HepG2 (cell line): ENCODE data around the gene INHA. TPM values are rescaled to one million over a fixed set of nuclear protein-coding genes. Genes with fewer than 3 reads are reported as not detected.

Source experiments
- ARID5B ChIP-seq: IDR thresholded peaks from 2 replicates; pipeline ENCODE4 v1.4.0; 2020; ENCODE audit warnings: mild to moderate bottlenecking, missing genetic modification reagents
- CC2D1A ChIP-seq: sonication (generic); formaldehyde crosslinking; IDR thresholded peaks from 2 replicates; pipeline ENCODE4 v1.8.1; 2023; ENCODE audit warnings: mild to moderate bottlenecking, missing genetic modification reagents
- CCDC6 ChIP-seq: sonication (generic); formaldehyde crosslinking; IDR thresholded peaks from 2 replicates; pipeline ENCODE4 v1.8.1; 2022; ENCODE audit warnings: mild to moderate bottlenecking, missing genetic modification reagents, moderate library complexity
- FOSL2 ChIP-seq: sonication (generic); formaldehyde crosslinking; IDR thresholded peaks from 2 replicates; pipeline ENCODE4 v1.4.0; 2020; ENCODE audit warnings: missing genetic modification reagents
- GATAD1 ChIP-seq: IDR thresholded peaks from 2 replicates; pipeline ENCODE4 v1.6.1; 2016; ENCODE audit warnings: missing genetic modification reagents, missing compliant biosample characterization
- NR2F1 ChIP-seq, 2 experiments: fragments of 450-650 bp in 1 of 2; formaldehyde crosslinking in 1 of 2; IDR thresholded peaks; 2 replicates each; pipeline versions ENCODE4 v1.5.0 to v1.6.1; 2016 to 2020; ENCODE audit warnings: mild to moderate bottlenecking in 1 of 2, missing compliant biosample characterization in 1 of 2, missing genetic modification reagents in 1 of 2, moderate library complexity in 1 of 2
- RARG ChIP-seq: sonication (generic); formaldehyde crosslinking; IDR thresholded peaks from 2 replicates; pipeline ENCODE4 v1.4.0; 2020; ENCODE audit warnings: low read depth, mild to moderate bottlenecking, missing genetic modification reagents
- REPIN1 ChIP-seq: sonication (generic); formaldehyde crosslinking; IDR thresholded peaks from 2 replicates; pipeline ENCODE4 v1.8.0; 2022; ENCODE audit warnings: missing genetic modification reagents, low read depth, mild to moderate bottlenecking, borderline replicate concordance
- SETDB1 ChIP-seq: sonication (generic); formaldehyde crosslinking; IDR thresholded peaks from 2 replicates; pipeline ENCODE4 v1.5.1; 2020; ENCODE audit warnings: missing genetic modification reagents, mild to moderate bottlenecking, borderline replicate concordance
- SRSF1 ChIP-seq: fragments of 200-400 bp; formaldehyde crosslinking; optimal IDR thresholded peaks from 2 replicates; pipeline ENCODE3; 2017; ENCODE audit warnings: mild to moderate bottlenecking, low read depth, low read length, moderate library complexity
- TCF12 ChIP-seq, 2 experiments: fragments of 450-650 bp in 1 of 2; sonication (generic) in 1 of 2; formaldehyde crosslinking in 1 of 2; IDR thresholded peaks; 2 replicates each; pipeline versions ENCODE4 v1.6.1 to v1.8.0; 2017 to 2022; ENCODE audit warnings: antibody characterized with exemption in 1 of 2, mild to moderate bottlenecking in 1 of 2, missing genetic modification reagents in 1 of 2, moderate library complexity in 1 of 2
- ZBTB33 ChIP-seq: sonication (generic); formaldehyde crosslinking; IDR thresholded peaks from 2 replicates; pipeline ENCODE4 v1.4.0; 2020; ENCODE audit warnings: missing genetic modification reagents
- ZBTB39 ChIP-seq: sonication (generic); formaldehyde crosslinking; IDR thresholded peaks from 2 replicates; pipeline ENCODE4 v1.5.0; 2020; ENCODE audit warnings: missing genetic modification reagents
- ZBTB42 ChIP-seq: sonication (generic); formaldehyde crosslinking; IDR thresholded peaks from 2 replicates; pipeline ENCODE4 v1.5.0; 2020; ENCODE audit warnings: mild to moderate bottlenecking, missing genetic modification reagents
- ZBTB7B ChIP-seq: sonication (generic); formaldehyde crosslinking; IDR thresholded peaks from 2 replicates; pipeline ENCODE4 v1.4.0; 2020; ENCODE audit warnings: missing genetic modification reagents
- ZNF138 ChIP-seq: sonication (generic); formaldehyde crosslinking; IDR thresholded peaks from 2 replicates; pipeline ENCODE4 v1.5.0; 2020; ENCODE audit warnings: mild to moderate bottlenecking, low read depth, missing genetic modification reagents
- ZNF205 ChIP-seq: IDR thresholded peaks from 2 replicates; pipeline ENCODE4 v1.6.1; 2018; ENCODE audit warnings: missing biosample characterization, missing genetic modification reagents
- ZNF274 ChIP-seq: sonication (generic); formaldehyde crosslinking; IDR thresholded peaks from 2 replicates; pipeline ENCODE4 v1.5.1; 2020; ENCODE audit warnings: mild to moderate bottlenecking, missing genetic modification reagents
- ZNF737 ChIP-seq: sonication (generic); formaldehyde crosslinking; IDR thresholded peaks from 2 replicates; pipeline ENCODE4 v1.5.0; 2020; ENCODE audit warnings: missing genetic modification reagents, mild to moderate bottlenecking, borderline replicate concordance
- polyA plus RNA-seq, 8 experiments: library from polyadenylated mRNA; depleted of rRNA in 3 of 8; stranded (reverse) in 7 of 8; unstranded in 1 of 8; fragments of >200 nt; fragmentation: Illumina TruSeq in 4 of 8; extraction: Trizol in 4 of 8; gene quantifications; 2 replicates each; pipeline versions ENCODE4 v1.2.1 to v1.2.3, GENCODE V29; 2011 to 2016; ENCODE audit warnings: low read depth in 4 of 8, missing spikeins in 1 of 8, mixed read lengths in 1 of 8; ENCODE audit not compliant: insufficient read depth in 1 of 8
- total RNA-seq, 5 experiments: library from RNA; depleted of rRNA; stranded (reverse); fragments of >200 nt; fragmentation: Illumina TruSeq; extraction: Trizol; gene quantifications; 2 replicates each; pipeline ENCODE4 v1.2.3, GENCODE V29; 2016; ENCODE audit warnings: low read depth in 1 of 5

Gene INHA
- total and polyA plus RNA-seq, 2 of the 13 experiments (the other 11 are each of a cell fraction or from before 2014, with no cell fraction given): 4.1 to 15.2 TPM

- TF ChIP-seq ZBTB33 (CRISPR knock-in tag) (0 out of 2 replicates have a peak, but pooled peaks have one; percentile 4), ZBTB39 (CRISPR knock-in tag) (no peak), ZNF737 (CRISPR knock-in tag) (0 out of 2 replicates have a peak, but pooled peaks have one; percentile 27), SRSF1 (peak; percentile 51), ZNF205 (CRISPR knock-in tag) (no peak), ZNF274 (peak; percentile 42; the same call in 1 of the 2 replicates), ZBTB42 (peak; percentile 61; the same call in 1 of the 2 replicates), NR2F1 (CRISPR knock-in tag; IDR thresholded peaks at IDR 0.05) (peak; percentile 7 to 51; a peak in 2 of 4 replicates), CCDC6 (CRISPR knock-in tag) (peak; percentile 57; the same call in 1 of the 2 replicates), ZNF138 (0 out of 2 replicates have a peak, but pooled peaks have one; percentile 64), TCF12 (IDR thresholded peaks at IDR 0.05) (no peak), TCF12 (CRISPR knock-in tag; IDR thresholded peaks at IDR 0.05) (peak; percentile 87; the same call in 1 of the 2 replicates), RARG (CRISPR knock-in tag) (0 out of 2 replicates have a peak, but pooled peaks have one; percentile 32), SETDB1 (CRISPR knock-in tag) (no peak), FOSL2 (CRISPR knock-in tag) (peak; percentile 78), REPIN1 (CRISPR knock-in tag) (peak; percentile 63; the same call in 1 of the 2 replicates), CC2D1A (0 out of 2 replicates have a peak, but pooled peaks have one; percentile 56), ARID5B (CRISPR knock-in tag) (peak; percentile 52; the same call in 1 of the 2 replicates), GATAD1 (CRISPR knock-in tag) (peak; percentile 33), ZBTB7B (CRISPR knock-in tag) (peak; percentile 77)
These were observed 536 bp upstream of the INHA start, which contains the start of gene OBSL1 (continued) for GRCh38 chr2:219571311-219572236.
